ENCODE data around the gene MCTP2. TPM values are rescaled to one million over a fixed set of nuclear protein-coding genes. Genes with fewer than 3 reads are reported as not detected.

The MCTP2 gene
- total RNA-seq, 4 donors from 2014 or later = 1.5 to 10.3 (median 5.7) TPM

GRCh38 chr15:94290730-94291129 lies 59.4 kb downstream of the MCTP2 start:
- H3K27me3 ChIP-seq = no peaks in the 10 kb centered on the region
- peaks cover 0 to 5% (median 0%) of the 10 kb centered on the region in 3 donors for H3K9me3 ChIP-seq
- TF ChIP-seq CTCF (IDR thresholded peaks at IDR 0.05) (no peak), EP300 (IDR thresholded peaks at IDR 0.05) (no peak), POLR2A (IDR thresholded peaks at IDR 0.05) (no peak), POLR2AphosphoS5 (IDR thresholded peaks at IDR 0.05) (no peak)
- H3K36me3 ChIP-seq = no peaks in the 10 kb centered on the region
- WGBS, 2 donors (ENCODE audit: low coverage in 1 of 2) = 80 to 82% methylated on average over 1 of the region's 1 CpG
- no peak overlapping the region for H3K4me3 ChIP-seq
- ATAC-seq = no peak
- no peaks in the 10 kb centered on the region for H3K4me1 ChIP-seq
- H3K27ac ChIP-seq = no peak overlapping the region

GRCh38 chr15:94293411-94294402 lies 62.3 kb downstream of the MCTP2 start:
- Histone ChIP-seq H3K4me1 (no peaks in the 10 kb centered on the region), H3K27me3 (no peaks in the 10 kb centered on the region), H3K9me3 (peaks cover 0 to 5% (median 0%) of the 10 kb centered on the region in 3 donors), H3K27ac (peak overlapping the region in 1 of 4 donors; percentile 15), H3K36me3 (no peaks in the 10 kb centered on the region), H3K4me3 (no peak overlapping the region)
- WGBS, 2 donors (ENCODE audit: low coverage in 1 of 2) = 61 to 73% methylated on average over 7 to 13 of the region's 13 CpGs
- ATAC-seq = no peak
- no peak for TF ChIP-seq CTCF (IDR thresholded peaks at IDR 0.05)
- TF ChIP-seq EP300 (IDR thresholded peaks at IDR 0.05) = no peak
- no peak for TF ChIP-seq POLR2AphosphoS5 (IDR thresholded peaks at IDR 0.05)
- no peak for TF ChIP-seq POLR2A (IDR thresholded peaks at IDR 0.05)

DNA sequence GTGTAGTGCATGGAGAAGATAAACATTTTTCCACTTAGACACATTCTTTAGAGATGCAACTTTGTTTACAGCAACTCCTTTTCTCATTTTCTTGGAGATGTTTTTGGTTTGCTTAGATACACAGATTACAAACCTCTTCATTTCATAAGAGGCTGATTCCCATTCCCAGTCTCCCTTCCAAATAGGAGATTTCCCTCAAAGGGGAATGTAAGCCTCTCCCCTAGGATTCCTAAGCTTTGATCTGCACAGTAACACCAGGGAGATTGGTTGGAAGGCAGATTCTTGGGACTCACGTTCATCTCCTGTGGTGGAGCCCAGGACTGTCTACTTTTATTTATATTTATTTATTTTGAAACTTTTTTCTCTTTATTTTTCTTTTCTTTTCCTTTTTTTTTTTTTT lies 63.2 kb downstream of the MCTP2 start:
- Histone ChIP-seq H3K4me1 (no peaks in the 10 kb centered on the region), H3K27ac (no peak overlapping the region), H3K27me3 (no peaks in the 10 kb centered on the region), H3K36me3 (no peaks in the 10 kb centered on the region), H3K4me3 (no peak overlapping the region), H3K9me3 (peaks cover 0 to 5% (median 0%) of the 10 kb centered on the region in 3 donors)
- WGBS, 2 donors (ENCODE audit: low coverage in 1 of 2) = 43% methylated on average over 1 of the region's 1 CpG
- TF ChIP-seq EP300 (IDR thresholded peaks at IDR 0.05) = no peak
- TF ChIP-seq POLR2A (IDR thresholded peaks at IDR 0.05) = no peak
- TF ChIP-seq CTCF (IDR thresholded peaks at IDR 0.05) = no peak
- no peak for TF ChIP-seq POLR2AphosphoS5 (IDR thresholded peaks at IDR 0.05)
- no peak for ATAC-seq

GRCh38 chr15:94295275-94295674 lies 63.9 kb downstream of the MCTP2 start:
- no peak for ATAC-seq
- Histone ChIP-seq H3K4me3 (no peak overlapping the region), H3K9me3 (peaks cover 0 to 4% (median 0%) of the 10 kb centered on the region in 3 donors), H3K4me1 (no peaks in the 10 kb centered on the region), H3K27ac (no peak overlapping the region), H3K27me3 (no peaks in the 10 kb centered on the region), H3K36me3 (no peaks in the 10 kb centered on the region)
- TF ChIP-seq POLR2AphosphoS5 (IDR thresholded peaks at IDR 0.05) (no peak), CTCF (IDR thresholded peaks at IDR 0.05) (no peak), POLR2A (IDR thresholded peaks at IDR 0.05) (no peak), EP300 (IDR thresholded peaks at IDR 0.05) (no peak)
- 78 to 100% methylated on average over 3 to 4 of the region's 4 CpGs for WGBS, 2 donors (ENCODE audit: low coverage in 1 of 2)
